Nucleus accumbens (tissue), 56 donors: ENCODE data around the gene TIMM13.

Experiments
- DNase-seq, 56 donors: peaks; one replicate each; lab custom pipeline; 2025; lab: John Stamatoyannopoulos, UW

Gene TIMM13

GRCh38 chr19:2455851-2456570 is 28.6 kb upstream of the TIMM13 start:
- DNase-seq = peak in 3 of 56 donors; percentile 4 to 66 (median 27)

GRCh38 chr19:2454962-2455850 is 27.8 kb upstream of the TIMM13 start:
- DNase-seq = no peak

- no peak for DNase-seq
These were observed 27.0 kb upstream of the TIMM13 start for GRCh38 chr19:2454199-2454961.

GRCh38 chr19:2453431-2454025 is 26.1 kb upstream of the TIMM13 start:
- no peak for DNase-seq

- DNase-seq = no peak
These were observed 24.4 kb upstream of the TIMM13 start for GRCh38 chr19:2451741-2452140.

GRCh38 chr19:2451138-2451537 is 23.8 kb upstream of the TIMM13 start:
- no peak for DNase-seq

- DNase-seq = no peak
These were observed 21.6 kb upstream of the TIMM13 start for GRCh38 chr19:2449019-2449418.

- no peak for DNase-seq
These were observed 19.0 kb upstream of the TIMM13 start for GRCh38 chr19:2446381-2446780.

- DNase-seq = no peak
These were observed 17.0 kb upstream of the TIMM13 start for GRCh38 chr19:2444251-2445002.

- DNase-seq = no peak
These were observed 16.4 kb upstream of the TIMM13 start for GRCh38 chr19:2443785-2444182.

GRCh38 chr19:2443116-2443784 is 15.9 kb upstream of the TIMM13 start:
- DNase-seq = no peak

GRCh38 chr19:2441096-2441752 is 13.8 kb upstream of the TIMM13 start:
- no peak for DNase-seq

- DNase-seq = no peak
These were observed 13.1 kb upstream of the TIMM13 start for GRCh38 chr19:2440515-2440914.

GRCh38 chr19:2438178-2438577 is 10.8 kb upstream of the TIMM13 start:
- DNase-seq = no peak

- no peak for DNase-seq
These were observed 9.5 kb upstream of the TIMM13 start for GRCh38 chr19:2436926-2437325.

- DNase-seq = no peak
These were observed 9.0 kb upstream of the TIMM13 start for GRCh38 chr19:2436384-2436783.

GRCh38 chr19:2434721-2435265 is 7.4 kb upstream of the TIMM13 start:
- DNase-seq = no peak

GRCh38 chr19:2434267-2434666 is 6.9 kb upstream of the TIMM13 start:
- no peak for DNase-seq

- DNase-seq = no peak
These were observed 6.5 kb upstream of the TIMM13 start for GRCh38 chr19:2433854-2434253.
